GM18868 (cell line): Measurements from ENCODE around the gene FAT1.

Experiments
- ATAC-seq: cut with Tn5 transposase; IDR thresholded peaks from one replicate; pipeline ENCODE4 v1.9.1; 2021; ENCODE audit warnings: mild to moderate bottlenecking, moderate library complexity; ENCODE audit not compliant: unreplicated experiment

FAT1 gene

GRCh38 chr4:186701788-186702187 is 21.9 kb downstream of the FAT1 start:
- no peak for ATAC-seq

GRCh38 chr4:186701273-186701672 is 22.4 kb downstream of the FAT1 start:
- no peak for ATAC-seq

GRCh38 chr4:186700746-186701145 is 22.9 kb downstream of the FAT1 start:
- ATAC-seq = no peak

- no peak for ATAC-seq
Observed at GRCh38 chr4:186699881-186700397, 23.7 kb downstream of the FAT1 start.

GRCh38 chr4:186699298-186699697 is 24.4 kb downstream of the FAT1 start:
- no peak for ATAC-seq

- no peak for ATAC-seq
Observed at GRCh38 chr4:186698525-186698924, 25.1 kb downstream of the FAT1 start.

- ATAC-seq = no peak
Observed at GRCh38 chr4:186698028-186698427, 25.6 kb downstream of the FAT1 start.

- ATAC-seq = no peak
Observed at GRCh38 chr4:186695392-186695791, 28.3 kb downstream of the FAT1 start.

- no peak for ATAC-seq
Observed at GRCh38 chr4:186693894-186694293, 29.8 kb downstream of the FAT1 start.

GRCh38 chr4:186693159-186693815 is 30.4 kb downstream of the FAT1 start:
- no peak for ATAC-seq

- no peak for ATAC-seq
Observed at GRCh38 chr4:186691396-186691795, 32.3 kb downstream of the FAT1 start.

- ATAC-seq = no peak
Observed at GRCh38 chr4:186689476-186689875, 34.2 kb downstream of the FAT1 start.

GRCh38 chr4:186688150-186688943 is 35.3 kb downstream of the FAT1 start:
- ATAC-seq = no peak

- ATAC-seq = no peak
Observed at GRCh38 chr4:186687265-186687664, 36.4 kb downstream of the FAT1 start.

- no peak for ATAC-seq
Observed at GRCh38 chr4:186685767-186686183, 37.9 kb downstream of the FAT1 start.

- no peak for ATAC-seq
Observed at GRCh38 chr4:186684889-186685309, 38.8 kb downstream of the FAT1 start.

- ATAC-seq = no peak
Observed at GRCh38 chr4:186684220-186684619, 39.4 kb downstream of the FAT1 start.

- ATAC-seq = no peak
Observed at GRCh38 chr4:186680641-186681040, 43.0 kb downstream of the FAT1 start.

GRCh38 chr4:186676531-186677161 is 47.0 kb downstream of the FAT1 start:
- no peak for ATAC-seq

- ATAC-seq = no peak
Observed at GRCh38 chr4:186669735-186670134, 53.9 kb downstream of the FAT1 start.

GRCh38 chr4:186669159-186669731 is 54.4 kb downstream of the FAT1 start:
- ATAC-seq = no peak
